ENCODE data around the gene SPATA4.

Gene SPATA4

DNA sequence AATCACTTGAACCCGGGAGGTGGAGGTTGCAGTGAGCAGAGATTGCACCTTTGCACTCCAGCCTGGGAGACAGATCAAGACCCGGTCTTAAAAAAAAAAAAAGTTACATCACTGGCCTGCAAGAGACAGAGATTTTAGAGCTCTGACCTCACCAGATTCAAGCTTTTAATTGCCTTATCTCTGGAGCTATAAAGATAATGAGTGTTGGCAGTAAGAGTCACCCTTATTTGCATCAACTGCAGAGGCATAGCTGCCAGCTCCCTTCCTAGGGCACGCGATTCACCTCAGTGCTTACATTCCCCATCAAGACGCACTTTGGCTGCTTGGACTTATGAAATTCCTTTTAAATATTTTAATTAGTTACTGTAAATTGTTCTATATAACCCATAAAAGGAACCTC, 12.5 kb upstream of the SPATA4 start:
- H3K4me2 ChIP-seq (ENCODE audit: low read length, poor library complexity, severe bottlenecking), result no peak overlapping the region
- H3K23ac ChIP-seq (ENCODE audit: low read length in 2 of 2), result no peak overlapping the region
- H2BK120ac ChIP-seq (ENCODE audit: low read depth, low read length), result no peak overlapping the region
- no peak overlapping the region for H2BK12ac ChIP-seq (ENCODE audit: low read length in 2 of 2)
- H4K91ac ChIP-seq (ENCODE audit: low read length), result no peak overlapping the region
- no peak overlapping the region for H4K8ac ChIP-seq (ENCODE audit: low read length)
- 90% methylated on average over 1 of the region's 5 CpGs for WGBS
- H3K4ac ChIP-seq (ENCODE audit: low read depth in 1 of 2, low read length in 2 of 2), result no peak overlapping the region
- no peak overlapping the region for H2BK15ac ChIP-seq (ENCODE audit: low read depth, poor library complexity, severe bottlenecking)
- no peak overlapping the region for H2BK5ac ChIP-seq (ENCODE audit: low read depth, low read length, poor library complexity, severe bottlenecking)
- no peak overlapping the region for H3K27ac ChIP-seq (ENCODE audit: low read length, poor library complexity, severe bottlenecking)
- H3K18ac ChIP-seq (ENCODE audit: low read depth in 1 of 2, low read length in 2 of 2), result no peak overlapping the region
- peaks cover 0 to 17% of the 10 kb centered on the region in 2 experiments for H3K27me3 ChIP-seq (ENCODE audit: control insufficient read depth in 1 of 2, insufficient read depth in 1 of 2, low read length in 2 of 2)
- no peaks in the 10 kb centered on the region for H3K4me1 ChIP-seq (ENCODE audit: control insufficient read depth, insufficient read depth, low read depth, low read length)
- H3K79me1 ChIP-seq (replicated peaks; ENCODE audit: low read length, poor library complexity, severe bottlenecking), result no peaks in the 10 kb centered on the region
- H3K36me3 ChIP-seq (ENCODE audit: control insufficient read depth in 1 of 2, insufficient read depth in 2 of 2, low read depth in 1 of 2, low read length in 2 of 2), result no peaks in the 10 kb centered on the region
- no peak overlapping the region for H3K4me3 ChIP-seq (ENCODE audit: insufficient read depth in 1 of 2, low read depth in 1 of 2, low read length in 2 of 2)
- no peak overlapping the region for H3K14ac ChIP-seq (ENCODE audit: low read length in 2 of 2)
- no peak overlapping the region for H2AFZ ChIP-seq (ENCODE audit: low read depth, low read length)
- no peaks in the 10 kb centered on the region for H3K9me3 ChIP-seq (ENCODE audit: control insufficient read depth, low read length)
- H2AK5ac ChIP-seq (ENCODE audit: low read length, severe bottlenecking), result no peak overlapping the region
- H3K9ac ChIP-seq (ENCODE audit: low read length), result no peak overlapping the region
- DNase-seq, result no peak

DNA sequence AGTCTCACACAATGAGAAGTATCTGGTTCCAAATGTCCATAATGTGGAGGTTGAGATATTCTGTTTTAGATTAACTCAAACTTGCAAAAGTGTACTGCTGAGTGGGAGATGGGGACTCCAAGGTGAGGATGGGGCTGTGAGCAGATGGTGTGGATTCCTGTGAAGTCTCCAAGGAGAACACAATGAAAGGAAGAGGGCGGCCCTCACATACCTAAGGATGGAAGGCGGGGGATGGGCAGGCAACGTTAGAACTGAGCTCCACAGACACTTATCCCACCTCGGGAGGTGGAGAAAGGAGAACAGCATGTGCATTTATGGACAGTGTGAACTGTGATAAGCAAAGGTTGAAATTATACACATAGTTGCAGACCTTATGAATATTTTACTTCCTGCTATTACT, 9.9 kb upstream of the SPATA4 start:
- Histone ChIP-seq H3K4me1 (ENCODE audit: control insufficient read depth, insufficient read depth, low read depth, low read length) (no peaks in the 10 kb centered on the region), H3K9ac (ENCODE audit: low read length) (no peak overlapping the region)

DNA sequence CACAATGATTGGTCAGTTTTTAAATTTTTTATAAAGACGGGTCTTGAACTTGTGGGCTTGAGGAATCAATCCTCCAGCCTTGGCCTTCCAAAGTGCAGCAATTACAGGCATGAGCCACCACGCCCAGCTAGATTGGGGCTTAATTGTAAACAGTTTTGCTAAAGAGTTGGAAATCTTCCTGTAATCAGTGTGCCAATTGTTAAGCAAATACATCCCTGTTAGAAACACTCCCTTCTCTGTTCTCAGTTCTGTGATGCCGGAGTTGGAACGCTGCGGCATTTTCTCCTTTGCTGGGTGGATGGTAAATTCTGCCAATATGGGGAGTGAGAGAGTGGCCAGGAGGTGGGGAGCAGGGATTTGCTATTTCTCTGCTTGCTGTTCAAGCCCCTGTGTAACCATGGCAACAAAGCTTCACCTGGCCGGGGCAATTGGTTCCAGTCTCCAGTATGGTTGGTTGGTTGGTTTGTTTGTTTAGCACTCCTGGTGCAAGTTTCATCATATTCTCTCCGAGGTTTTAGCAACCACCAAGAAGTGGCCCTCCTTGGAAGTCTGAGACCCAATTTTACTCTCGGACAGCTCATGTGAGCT, 3.0 kb upstream of the SPATA4 start:
- WGBS, result 87% methylated on average over 7 of the region's 8 CpGs
- no peak overlapping the region for H2BK12ac ChIP-seq (ENCODE audit: low read length in 2 of 2)

More for the DNA sequence above, 9.9 kb upstream of the SPATA4 start:
- H3K4ac ChIP-seq (ENCODE audit: low read depth in 1 of 2, low read length in 2 of 2), result no peak overlapping the region
- H2BK120ac ChIP-seq (ENCODE audit: low read depth, low read length), result no peak overlapping the region
- no peak overlapping the region for H2AK5ac ChIP-seq (ENCODE audit: low read length, severe bottlenecking)
- H3K18ac ChIP-seq (ENCODE audit: low read depth in 1 of 2, low read length in 2 of 2), result no peak overlapping the region
- H3K23ac ChIP-seq (ENCODE audit: low read length in 2 of 2), result no peak overlapping the region
- no peak overlapping the region for H4K91ac ChIP-seq (ENCODE audit: low read length)
- H3K9me3 ChIP-seq (ENCODE audit: control insufficient read depth, low read length), result no peaks in the 10 kb centered on the region
- no peak overlapping the region for H2AFZ ChIP-seq (ENCODE audit: low read depth, low read length)
- no peak overlapping the region for H3K4me3 ChIP-seq (ENCODE audit: insufficient read depth in 1 of 2, low read depth in 1 of 2, low read length in 2 of 2)
- H2BK15ac ChIP-seq (ENCODE audit: low read depth, poor library complexity, severe bottlenecking), result no peak overlapping the region
- peaks cover 0 to 17% of the 10 kb centered on the region in 2 experiments for H3K27me3 ChIP-seq (ENCODE audit: control insufficient read depth in 1 of 2, insufficient read depth in 1 of 2, low read length in 2 of 2)
- H4K8ac ChIP-seq (ENCODE audit: low read length), result no peak overlapping the region
- H3K36me3 ChIP-seq (ENCODE audit: control insufficient read depth in 1 of 2, insufficient read depth in 2 of 2, low read depth in 1 of 2, low read length in 2 of 2), result no peaks in the 10 kb centered on the region
- no peak overlapping the region for H2BK12ac ChIP-seq (ENCODE audit: low read length in 2 of 2)
- 67% methylated on average over 3 of the region's 4 CpGs for WGBS
- DNase-seq, result no peak
- no peak overlapping the region for H3K27ac ChIP-seq (ENCODE audit: low read length, poor library complexity, severe bottlenecking)
- no peak overlapping the region for H2BK5ac ChIP-seq (ENCODE audit: low read depth, low read length, poor library complexity, severe bottlenecking)
- no peaks in the 10 kb centered on the region for H3K79me1 ChIP-seq (replicated peaks; ENCODE audit: low read length, poor library complexity, severe bottlenecking)
- H3K4me2 ChIP-seq (ENCODE audit: low read length, poor library complexity, severe bottlenecking), result no peak overlapping the region
- no peak overlapping the region for H3K14ac ChIP-seq (ENCODE audit: low read length in 2 of 2)

GRCh38 chr4:176193938-176194337, 1.4 kb downstream of the SPATA4 start:
- no peak overlapping the region for H2BK120ac ChIP-seq (ENCODE audit: low read depth, low read length)
- peak overlapping the region in 1 of 2 experiments; percentile 35 for H3K4me3 ChIP-seq (ENCODE audit: insufficient read depth in 1 of 2, low read depth in 1 of 2, low read length in 2 of 2)
- peak overlapping the region; percentile 46 for H2AFZ ChIP-seq (ENCODE audit: low read depth, low read length)
- 40% methylated on average over 3 of the region's 3 CpGs for WGBS
- H3K4ac ChIP-seq (ENCODE audit: low read depth in 1 of 2, low read length in 2 of 2), result no peak overlapping the region
- H4K8ac ChIP-seq (ENCODE audit: low read length), result no peak overlapping the region
- no peak overlapping the region for H3K18ac ChIP-seq (ENCODE audit: low read depth in 1 of 2, low read length in 2 of 2)
- no peak overlapping the region for H3K23ac ChIP-seq (ENCODE audit: low read length in 2 of 2)
- no peak overlapping the region for H2BK5ac ChIP-seq (ENCODE audit: low read depth, low read length, poor library complexity, severe bottlenecking)
- H3K36me3 ChIP-seq (ENCODE audit: control insufficient read depth in 1 of 2, insufficient read depth in 2 of 2, low read depth in 1 of 2, low read length in 2 of 2), result no peaks in the 10 kb centered on the region
- no peak overlapping the region for H3K4me2 ChIP-seq (ENCODE audit: low read length, poor library complexity, severe bottlenecking)
- H3K14ac ChIP-seq (ENCODE audit: low read length in 2 of 2), result no peak overlapping the region
- H2BK15ac ChIP-seq (ENCODE audit: low read depth, poor library complexity, severe bottlenecking), result no peak overlapping the region
- H3K4me1 ChIP-seq (ENCODE audit: control insufficient read depth, insufficient read depth, low read depth, low read length), result peaks cover 3% of the 10 kb centered on the region
- no peak overlapping the region for H2BK12ac ChIP-seq (ENCODE audit: low read length in 2 of 2)
- H3K9ac ChIP-seq (ENCODE audit: low read length), result peak overlapping the region; percentile 85
- no peaks in the 10 kb centered on the region for H3K27me3 ChIP-seq (ENCODE audit: control insufficient read depth in 1 of 2, insufficient read depth in 1 of 2, low read length in 2 of 2)
- peak; percentile 71 for DNase-seq
- no peak overlapping the region for H4K91ac ChIP-seq (ENCODE audit: low read length)
- no peak overlapping the region for H2AK5ac ChIP-seq (ENCODE audit: low read length, severe bottlenecking)
- H3K9me3 ChIP-seq (ENCODE audit: control insufficient read depth, low read length), result no peaks in the 10 kb centered on the region
- H3K27ac ChIP-seq (ENCODE audit: low read length, poor library complexity, severe bottlenecking), result no peak overlapping the region
- no peaks in the 10 kb centered on the region for H3K79me1 ChIP-seq (replicated peaks; ENCODE audit: low read length, poor library complexity, severe bottlenecking)

More for the DNA sequence above, 3.0 kb upstream of the SPATA4 start:
- no peak for DNase-seq
- H3K36me3 ChIP-seq (ENCODE audit: control insufficient read depth in 1 of 2, insufficient read depth in 2 of 2, low read depth in 1 of 2, low read length in 2 of 2), result no peaks in the 10 kb centered on the region
- H3K27ac ChIP-seq (ENCODE audit: low read length, poor library complexity, severe bottlenecking), result no peak overlapping the region
- H3K79me1 ChIP-seq (replicated peaks; ENCODE audit: low read length, poor library complexity, severe bottlenecking), result no peaks in the 10 kb centered on the region
- H3K4me2 ChIP-seq (ENCODE audit: low read length, poor library complexity, severe bottlenecking), result no peak overlapping the region
- H2AFZ ChIP-seq (ENCODE audit: low read depth, low read length), result no peak overlapping the region
- no peaks in the 10 kb centered on the region for H3K9me3 ChIP-seq (ENCODE audit: control insufficient read depth, low read length)
- no peak overlapping the region for H3K4me3 ChIP-seq (ENCODE audit: insufficient read depth in 1 of 2, low read depth in 1 of 2, low read length in 2 of 2)
- H3K18ac ChIP-seq (ENCODE audit: low read depth in 1 of 2, low read length in 2 of 2), result no peak overlapping the region
- H3K4me1 ChIP-seq (ENCODE audit: control insufficient read depth, insufficient read depth, low read depth, low read length), result peaks cover 3% of the 10 kb centered on the region
- no peak overlapping the region for H3K14ac ChIP-seq (ENCODE audit: low read length in 2 of 2)
- no peak overlapping the region for H4K8ac ChIP-seq (ENCODE audit: low read length)
- H3K9ac ChIP-seq (ENCODE audit: low read length), result no peak overlapping the region
- H2BK15ac ChIP-seq (ENCODE audit: low read depth, poor library complexity, severe bottlenecking), result no peak overlapping the region
- H3K27me3 ChIP-seq (ENCODE audit: control insufficient read depth in 1 of 2, insufficient read depth in 1 of 2, low read length in 2 of 2), result no peaks in the 10 kb centered on the region
- no peak overlapping the region for H2AK5ac ChIP-seq (ENCODE audit: low read length, severe bottlenecking)
- no peak overlapping the region for H2BK120ac ChIP-seq (ENCODE audit: low read depth, low read length)
- H3K4ac ChIP-seq (ENCODE audit: low read depth in 1 of 2, low read length in 2 of 2), result no peak overlapping the region
- H2BK5ac ChIP-seq (ENCODE audit: low read depth, low read length, poor library complexity, severe bottlenecking), result no peak overlapping the region
- H4K91ac ChIP-seq (ENCODE audit: low read length), result no peak overlapping the region
- no peak overlapping the region for H3K23ac ChIP-seq (ENCODE audit: low read length in 2 of 2)
